Ovary (tissue), 3 donors: ENCODE data around the gene TRIP13.

ENCODE experiments used
- EP300 ChIP-seq: sonication (generic); formaldehyde crosslinking; IDR thresholded peaks from one replicate; pipeline ENCODE4 v1.6.1; 2017; ENCODE audit warnings: antibody characterized with exemption
- POLR2A ChIP-seq: fragments of 450-650 bp; IDR thresholded peaks from one replicate; pipeline ENCODE4 v1.6.1; 2017; ENCODE audit warnings: antibody characterized with exemption, mild to moderate bottlenecking, moderate library complexity
- TF ChIP-seq, protein P1 (sequence below), 3 donors: fragments of 450-650 bp in 2 of 3; fragments of 200-600 bp in 1 of 3; IDR thresholded peaks; one replicate each; pipeline versions ENCODE4 v1.5.1 to v1.8.0; 2016 to 2022; ENCODE audit warnings: antibody characterized with exemption in 3 of 3, mild to moderate bottlenecking in 1 of 3
- donor health status: DM: no; HTN: no; CAD: no.

DNA sequence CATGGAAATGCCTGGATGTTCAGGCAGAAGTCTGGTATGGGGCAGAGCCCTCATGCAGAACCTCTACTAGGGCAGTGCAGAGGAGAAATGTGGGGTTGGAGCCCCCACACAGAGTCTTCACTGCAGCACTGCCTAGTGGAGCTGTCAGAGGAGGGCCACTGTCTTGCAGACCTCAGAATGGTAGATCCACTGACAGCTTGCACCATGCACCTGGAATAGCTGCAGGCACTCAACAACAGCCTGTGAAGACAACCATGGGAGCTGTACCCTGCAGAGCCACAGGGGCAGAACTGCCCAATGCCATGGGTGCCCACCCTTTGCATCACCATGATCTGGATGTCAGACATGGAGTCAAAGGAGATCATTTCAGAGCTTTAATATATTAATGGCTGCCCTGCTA lies 36.9 kb downstream of the TRIP13 start:
- TF ChIP-seq, protein P1, sequence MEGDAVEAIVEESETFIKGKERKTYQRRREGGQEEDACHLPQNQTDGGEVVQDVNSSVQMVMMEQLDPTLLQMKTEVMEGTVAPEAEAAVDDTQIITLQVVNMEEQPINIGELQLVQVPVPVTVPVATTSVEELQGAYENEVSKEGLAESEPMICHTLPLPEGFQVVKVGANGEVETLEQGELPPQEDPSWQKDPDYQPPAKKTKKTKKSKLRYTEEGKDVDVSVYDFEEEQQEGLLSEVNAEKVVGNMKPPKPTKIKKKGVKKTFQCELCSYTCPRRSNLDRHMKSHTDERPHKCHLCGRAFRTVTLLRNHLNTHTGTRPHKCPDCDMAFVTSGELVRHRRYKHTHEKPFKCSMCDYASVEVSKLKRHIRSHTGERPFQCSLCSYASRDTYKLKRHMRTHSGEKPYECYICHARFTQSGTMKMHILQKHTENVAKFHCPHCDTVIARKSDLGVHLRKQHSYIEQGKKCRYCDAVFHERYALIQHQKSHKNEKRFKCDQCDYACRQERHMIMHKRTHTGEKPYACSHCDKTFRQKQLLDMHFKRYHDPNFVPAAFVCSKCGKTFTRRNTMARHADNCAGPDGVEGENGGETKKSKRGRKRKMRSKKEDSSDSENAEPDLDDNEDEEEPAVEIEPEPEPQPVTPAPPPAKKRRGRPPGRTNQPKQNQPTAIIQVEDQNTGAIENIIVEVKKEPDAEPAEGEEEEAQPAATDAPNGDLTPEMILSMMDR (IDR thresholded peaks at IDR 0.05) = no peak
- TF ChIP-seq POLR2A (no peak), EP300 (no peak)
